Caco-2 (cell line): Measurements from ENCODE around the gene PELI2. TPM values are rescaled to one million over a fixed set of nuclear protein-coding genes. Genes with fewer than 3 reads are reported as not detected.

ENCODE experiments used
- BruUV-seq: library from RNA; stranded (reverse); fragments of 400-500 nt; replicated peaks from 2 replicates; lab custom pipeline; 2021; lab: Mats Ljungman, UMichigan
- CTCF ChIA-PET: fragments of 300-600 bp; sonication (Branson Sonifier 250); formaldehyde crosslinking; loops from one replicate; lab custom pipeline; 2022; ENCODE audit warnings: antibody characterized with exemption; lab: Charles Lee
- POLR2A ChIA-PET: fragments of 300-600 bp; sonication (Branson Sonifier 250); formaldehyde crosslinking; loops from one replicate; lab custom pipeline; 2022; ENCODE audit warnings: antibody characterized with exemption; lab: Charles Lee
- DNase-seq, 2 experiments: peaks; one replicate each; pipeline versions ENCODE4 v3.0.0 to v3.0.0-alpha.2; 2020 to 2022
- H3K27me3 ChIP-seq: replicated peaks from 2 replicates; pipeline ENCODE4 v1.6.0; 2011; ENCODE audit warnings: low read length; ENCODE audit not compliant: control insufficient read depth, insufficient read depth
- H3K36me3 ChIP-seq: 2 replicates; pipeline ENCODE4 v1.5.1; 2011; ENCODE audit warnings: low read length; ENCODE audit not compliant: control insufficient read depth, insufficient read depth
- H3K4me1 ChIP-seq: fragments of 250-450 bp; sonication (Bioruptor Pico); 2 replicates; pipeline ENCODE4 v1.5.1; 2020; ENCODE audit warnings: mild to moderate bottlenecking
- H3K4me3 ChIP-seq: 2 replicates; pipeline ENCODE4 v1.5.1; 2011; ENCODE audit warnings: low read depth, mild to moderate bottlenecking, control low read depth, low read length
- H3K9me3 ChIP-seq: fragments of 250-450 bp; sonication (Bioruptor Pico); 2 replicates; pipeline ENCODE4 v1.5.1; 2020; ENCODE audit warnings: mild to moderate bottlenecking, moderate library complexity
- H3K27ac Mint-ChIP-seq: one replicate; pipeline ENCODE4 v1.8.0; 2022; ENCODE audit warnings: mixed read lengths; ENCODE audit not compliant: unreplicated experiment
- H3K27me3 Mint-ChIP-seq: one replicate; pipeline ENCODE4 v1.8.0; 2022; ENCODE audit warnings: mixed read lengths; ENCODE audit not compliant: insufficient read depth, unreplicated experiment
- H3K36me3 Mint-ChIP-seq: one replicate; pipeline ENCODE4 v1.8.0; 2022; ENCODE audit warnings: mild to moderate bottlenecking, mixed read lengths; ENCODE audit not compliant: insufficient read depth, unreplicated experiment
- H3K4me1 Mint-ChIP-seq: one replicate; pipeline ENCODE4 v1.8.0; 2022; ENCODE audit warnings: low read depth, mixed read lengths; ENCODE audit not compliant: unreplicated experiment
- H3K4me3 Mint-ChIP-seq: one replicate; pipeline ENCODE4 v1.8.0; 2022; ENCODE audit warnings: mild to moderate bottlenecking, moderate library complexity, mixed read lengths; ENCODE audit not compliant: unreplicated experiment
- H3K9me3 Mint-ChIP-seq: one replicate; pipeline ENCODE4 v1.8.0; 2022; ENCODE audit warnings: mixed read lengths; ENCODE audit not compliant: unreplicated experiment
- intact Hi-C: fragments of 100-400 bp; cut with micrococcal nuclease; formaldehyde crosslinking; loops from one replicate; pipeline ENCODE4 v1.10.0; 2022; ENCODE audit not compliant: unreplicated experiment
- total RNA-seq: library from RNA; stranded (reverse); gene quantifications from 2 replicates; pipeline ENCODE4 v1.2.3, GENCODE V29; 2022
- TF ChIP-seq, protein P1 (sequence below), 2 experiments: fragments of 200-600 bp in 1 of 2; IDR thresholded peaks; 1 replicate in 1 of 2; 2 replicates in 1 of 2; pipeline versions ENCODE4 v1.5.1 to v1.8.0; 2011 to 2022; ENCODE audit warnings: antibody characterized with exemption in 1 of 2, control low read depth in 1 of 2, inconsistent platforms in 1 of 2, low read depth in 1 of 2, low read length in 1 of 2, mild to moderate bottlenecking in 1 of 2, moderate library complexity in 1 of 2; ENCODE audit not compliant: insufficient read depth in 1 of 2, severe bottlenecking in 1 of 2, unreplicated experiment in 1 of 2

PELI2 gene
- total RNA-seq, 1 experiment from 2014 or later = 8.5 TPM

DNA sequence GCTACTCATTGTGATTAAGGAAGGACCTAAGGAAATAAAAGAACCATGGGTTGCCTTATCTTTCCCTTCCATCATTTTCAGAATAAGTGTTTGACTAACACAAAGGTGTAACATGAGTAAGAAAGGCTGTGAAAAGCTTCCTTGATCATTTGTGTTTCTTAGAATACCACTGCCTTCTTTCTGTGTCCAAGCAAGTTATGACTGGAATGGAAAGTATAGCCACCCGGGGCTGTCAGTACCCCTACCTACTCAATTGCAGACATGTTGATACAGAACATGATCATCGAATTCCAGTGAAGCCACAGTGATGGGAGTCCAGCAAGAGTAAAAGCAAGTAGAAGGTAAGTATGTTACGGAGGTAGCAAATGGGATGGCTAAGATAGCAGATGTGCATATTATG lies 209.8 kb downstream of the PELI2 start:
- Mint-ChIP-seq H3K27me3 (peaks cover 9% of the 10 kb centered on the region), H3K36me3 (no peaks in the 10 kb centered on the region), H3K4me3 (no peak overlapping the region), H3K4me1 (no peaks in the 10 kb centered on the region), H3K9me3 (no peaks in the 10 kb centered on the region), H3K27ac (no peak overlapping the region)
- Histone ChIP-seq H3K36me3 (no peaks in the 10 kb centered on the region), H3K27me3 (no peaks in the 10 kb centered on the region), H3K4me1 (no peaks in the 10 kb centered on the region), H3K9me3 (no peaks in the 10 kb centered on the region), H3K4me3 (no peak overlapping the region)
- no peak for DNase-seq
- POLR2A ChIA-PET = no interaction called here
- TF ChIP-seq, protein P1, sequence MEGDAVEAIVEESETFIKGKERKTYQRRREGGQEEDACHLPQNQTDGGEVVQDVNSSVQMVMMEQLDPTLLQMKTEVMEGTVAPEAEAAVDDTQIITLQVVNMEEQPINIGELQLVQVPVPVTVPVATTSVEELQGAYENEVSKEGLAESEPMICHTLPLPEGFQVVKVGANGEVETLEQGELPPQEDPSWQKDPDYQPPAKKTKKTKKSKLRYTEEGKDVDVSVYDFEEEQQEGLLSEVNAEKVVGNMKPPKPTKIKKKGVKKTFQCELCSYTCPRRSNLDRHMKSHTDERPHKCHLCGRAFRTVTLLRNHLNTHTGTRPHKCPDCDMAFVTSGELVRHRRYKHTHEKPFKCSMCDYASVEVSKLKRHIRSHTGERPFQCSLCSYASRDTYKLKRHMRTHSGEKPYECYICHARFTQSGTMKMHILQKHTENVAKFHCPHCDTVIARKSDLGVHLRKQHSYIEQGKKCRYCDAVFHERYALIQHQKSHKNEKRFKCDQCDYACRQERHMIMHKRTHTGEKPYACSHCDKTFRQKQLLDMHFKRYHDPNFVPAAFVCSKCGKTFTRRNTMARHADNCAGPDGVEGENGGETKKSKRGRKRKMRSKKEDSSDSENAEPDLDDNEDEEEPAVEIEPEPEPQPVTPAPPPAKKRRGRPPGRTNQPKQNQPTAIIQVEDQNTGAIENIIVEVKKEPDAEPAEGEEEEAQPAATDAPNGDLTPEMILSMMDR (IDR thresholded peaks at IDR 0.05; ENCODE audit: insufficient read depth in 1 of 2, low read depth in 1 of 2, low read length in 1 of 2, severe bottlenecking in 1 of 2, unreplicated experiment in 1 of 2) = no peak
- intact Hi-C loops = no loop called here
- no TSS peak for BruUV-seq
- CTCF ChIA-PET = no interaction called here

DNA sequence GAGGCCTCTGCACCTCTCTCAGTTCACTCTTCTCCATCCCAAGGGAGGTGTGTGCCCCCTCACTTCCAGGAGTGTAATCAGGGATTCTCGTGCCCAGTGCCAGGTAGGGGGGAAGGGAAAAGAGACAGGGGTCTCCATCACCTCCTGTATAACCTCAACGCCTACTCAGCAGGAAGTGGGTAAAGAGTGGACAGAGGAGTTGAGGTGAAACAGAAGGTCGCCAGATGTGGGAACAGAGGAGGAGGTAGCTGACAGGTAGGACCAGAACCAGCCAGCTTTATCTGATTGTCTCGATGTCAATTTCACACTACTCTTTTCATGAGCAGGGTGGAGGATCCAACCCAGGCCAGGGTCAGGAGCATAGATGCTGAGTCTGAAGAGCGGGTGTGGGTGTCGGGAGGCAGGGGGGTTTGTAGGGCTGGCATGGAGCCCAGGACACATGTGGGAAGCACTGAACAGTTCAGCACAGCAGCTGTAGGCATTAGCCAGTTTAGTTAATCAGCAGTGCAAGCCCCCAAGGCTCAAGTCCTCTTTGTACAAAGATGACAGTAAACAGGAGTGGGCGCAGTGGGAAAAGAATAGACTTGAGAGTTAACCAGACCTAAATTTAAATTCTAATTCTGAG lies 213.5 kb downstream of the PELI2 start:
- Mint-ChIP-seq H3K9me3 (no peaks in the 10 kb centered on the region), H3K4me1 (no peaks in the 10 kb centered on the region), H3K27ac (no peak overlapping the region), H3K36me3 (no peaks in the 10 kb centered on the region), H3K4me3 (no peak overlapping the region), H3K27me3 (peaks cover 2% of the 10 kb centered on the region)
- H3K36me3 ChIP-seq = no peaks in the 10 kb centered on the region
- no peak for DNase-seq
- ChIA-PET POLR2A (no interaction called here), CTCF (no interaction called here)
- BruUV-seq = no TSS peak
- H3K27me3 ChIP-seq = no peaks in the 10 kb centered on the region
- H3K9me3 ChIP-seq = no peaks in the 10 kb centered on the region
- no peak overlapping the region for H3K4me3 ChIP-seq
- no peaks in the 10 kb centered on the region for H3K4me1 ChIP-seq
- intact Hi-C loops = no loop called here
- TF ChIP-seq, protein P1 (IDR thresholded peaks at IDR 0.05; ENCODE audit: insufficient read depth in 1 of 2, low read depth in 1 of 2, low read length in 1 of 2, severe bottlenecking in 1 of 2, unreplicated experiment in 1 of 2) = no peak

DNA sequence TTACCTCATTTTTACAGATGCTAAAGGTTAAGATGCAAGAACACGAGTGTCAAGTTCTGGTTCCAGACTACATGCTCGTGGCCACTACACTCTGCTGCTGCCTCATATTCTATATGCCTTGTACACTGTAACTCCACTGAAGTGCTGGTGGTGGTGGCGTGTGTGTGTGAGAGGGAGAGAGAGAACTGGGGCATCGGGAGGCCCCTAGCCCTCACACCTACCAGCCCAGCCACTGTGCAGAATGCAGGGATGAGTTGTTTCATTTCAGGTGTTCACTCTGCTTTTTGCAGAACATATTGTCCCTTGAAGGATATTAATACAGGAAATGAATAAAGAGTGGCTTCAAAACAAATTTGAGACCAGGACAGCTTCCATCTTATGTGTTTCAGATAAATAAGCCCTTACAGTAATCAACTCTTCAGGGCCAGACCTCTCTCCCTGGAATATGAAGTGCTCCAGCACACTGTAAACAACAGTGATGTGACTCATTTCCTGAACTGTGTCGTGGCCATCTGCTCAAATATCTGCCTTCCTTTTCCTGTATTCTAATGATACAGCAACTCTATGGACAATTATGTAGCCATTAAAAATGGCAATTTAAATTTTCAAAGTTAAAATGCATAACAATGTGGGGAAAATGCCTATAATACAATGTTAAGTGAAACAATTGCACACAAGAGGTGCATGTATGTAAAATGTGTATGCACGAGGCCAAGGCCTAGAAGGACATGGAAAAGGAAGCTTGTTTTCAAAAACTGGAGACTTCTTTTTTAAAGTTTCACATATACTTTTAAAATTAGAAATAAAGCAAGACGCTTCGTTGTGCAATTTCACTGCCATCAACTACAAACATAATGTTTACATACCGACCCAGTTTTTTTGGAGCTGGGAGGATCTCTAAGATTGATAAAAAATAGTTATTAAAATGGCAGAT lies 215.4 kb downstream of the PELI2 start:
- Mint-ChIP-seq H3K4me3 (no peak overlapping the region), H3K27ac (no peak overlapping the region), H3K9me3 (no peaks in the 10 kb centered on the region), H3K4me1 (no peaks in the 10 kb centered on the region), H3K27me3 (no peaks in the 10 kb centered on the region), H3K36me3 (no peaks in the 10 kb centered on the region)
- ChIA-PET CTCF (no interaction called here), POLR2A (no interaction called here)
- Histone ChIP-seq H3K9me3 (no peaks in the 10 kb centered on the region), H3K4me3 (no peak overlapping the region), H3K27me3 (no peaks in the 10 kb centered on the region), H3K4me1 (0 out of 2 replicates have a peak, but pooled peaks cover 4% of the 10 kb centered on the region), H3K36me3 (no peaks in the 10 kb centered on the region)
- TF ChIP-seq, protein P1 (IDR thresholded peaks at IDR 0.05; ENCODE audit: insufficient read depth in 1 of 2, low read depth in 1 of 2, low read length in 1 of 2, severe bottlenecking in 1 of 2, unreplicated experiment in 1 of 2) = no peak
- intact Hi-C loops = no loop called here
- no TSS peak for BruUV-seq
- DNase-seq = no peak
